NCI-H748 (cell line): ENCODE results near the gene MYRF.

Experiments
- DNase-seq: peaks from one replicate; lab custom pipeline; 2025; ENCODE audit not compliant: unreplicated experiment; lab: John Stamatoyannopoulos, UW

Gene MYRF

GRCh38 chr11:61793083-61793828 is 40.8 kb downstream of the MYRF start:
- DNase-seq, result peak; percentile 44

GRCh38 chr11:61793829-61794204 is 41.4 kb downstream of the MYRF start:
- DNase-seq, result no peak

DNA sequence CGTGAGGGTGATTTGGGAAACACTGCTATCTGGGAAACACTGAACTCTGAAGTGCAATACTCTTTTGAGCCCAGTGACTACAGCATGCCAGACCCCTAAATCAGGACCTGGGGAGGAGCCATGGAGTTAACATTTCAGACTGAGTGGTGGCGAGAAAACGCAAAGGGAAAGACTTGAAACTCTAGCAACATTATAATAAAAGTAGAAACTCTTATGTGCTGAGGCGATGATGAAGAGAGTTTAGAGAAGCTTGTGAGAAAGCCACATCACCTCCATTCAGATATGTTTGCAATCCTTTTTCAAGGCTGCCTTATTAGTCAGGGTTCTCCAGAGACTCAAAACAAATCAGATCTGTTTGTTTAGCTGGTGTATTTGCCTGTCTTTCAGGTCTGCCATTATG is 42.1 kb downstream of the MYRF start:
- DNase-seq, result no peak

- DNase-seq, result no peak
These were observed 43.0 kb downstream of the MYRF start for GRCh38 chr11:61795459-61795858.

DNA sequence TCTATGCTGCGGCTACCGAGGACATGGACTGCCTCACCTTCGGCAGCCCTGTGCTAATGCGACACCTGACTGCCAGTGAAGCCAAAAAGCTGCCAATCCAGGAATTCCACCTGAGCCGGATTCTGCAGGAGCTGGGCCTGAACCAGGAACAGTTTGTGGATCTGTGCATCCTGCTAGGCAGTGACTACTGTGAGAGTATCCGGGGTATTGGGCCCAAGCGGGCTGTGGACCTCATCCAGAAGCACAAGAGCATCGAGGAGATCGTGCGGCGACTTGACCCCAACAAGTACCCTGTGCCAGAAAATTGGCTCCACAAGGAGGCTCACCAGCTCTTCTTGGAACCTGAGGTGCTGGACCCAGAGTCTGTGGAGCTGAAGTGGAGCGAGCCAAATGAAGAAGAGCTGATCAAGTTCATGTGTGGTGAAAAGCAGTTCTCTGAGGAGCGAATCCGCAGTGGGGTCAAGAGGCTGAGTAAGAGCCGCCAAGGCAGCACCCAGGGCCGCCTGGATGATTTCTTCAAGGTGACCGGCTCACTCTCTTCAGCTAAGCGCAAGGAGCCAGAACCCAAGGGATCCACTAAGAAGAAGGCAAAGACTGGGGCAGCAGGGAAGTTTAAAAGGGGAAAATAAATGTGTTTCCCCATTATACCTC is 43.6 kb downstream of the MYRF start:
- no peak for DNase-seq

GRCh38 chr11:61797263-61797944 is 45.0 kb downstream of the MYRF start:
- peak; percentile 72 for DNase-seq

GRCh38 chr11:61799665-61800284 is 47.3 kb downstream of the MYRF start:
- no peak for DNase-seq

DNA sequence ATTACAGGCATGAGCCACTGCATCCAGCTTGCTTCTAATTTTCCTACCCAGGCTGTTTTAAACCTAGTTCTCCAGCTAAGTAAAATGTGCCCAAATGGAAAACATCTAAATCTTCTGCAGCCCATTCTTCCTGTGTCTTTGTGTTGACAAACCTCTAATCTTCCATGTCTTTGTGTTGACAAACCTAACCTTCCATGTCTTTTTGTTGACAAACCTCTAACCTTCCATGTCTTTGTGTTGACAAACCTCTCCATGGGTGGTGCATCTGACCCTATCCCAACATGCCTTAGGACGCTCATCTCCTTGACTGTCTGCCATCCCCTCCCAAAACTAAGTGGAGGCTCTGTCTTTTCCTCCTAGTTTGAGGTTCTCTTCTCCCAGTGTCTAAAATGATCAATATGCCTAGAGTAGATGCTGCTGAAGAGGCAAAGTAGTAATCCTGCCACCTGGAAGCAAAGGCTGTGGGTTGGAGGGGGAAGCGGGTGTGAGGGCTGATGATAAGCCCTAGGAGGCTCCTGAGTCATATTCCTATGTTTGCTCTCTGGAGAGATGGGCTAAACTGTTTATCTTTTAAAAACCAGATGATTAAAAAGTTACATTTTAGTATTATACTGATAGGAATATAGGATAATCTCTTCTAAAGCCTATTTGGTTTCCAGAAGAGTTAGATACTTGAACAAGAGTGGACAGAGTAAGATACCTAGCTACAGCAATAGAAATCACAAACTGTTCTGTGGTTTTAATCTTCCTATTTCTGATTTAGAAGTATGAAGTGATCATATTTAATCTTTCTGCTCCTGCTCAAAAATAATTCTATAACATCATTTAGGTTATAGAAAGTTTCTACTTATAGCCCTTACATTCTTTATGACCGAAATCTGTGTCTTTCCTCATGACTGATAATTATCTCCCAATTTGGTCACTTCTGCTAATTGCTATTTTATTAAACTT is 48.2 kb downstream of the MYRF start:
- DNase-seq, result no peak

GRCh38 chr11:61802605-61803004 is 50.2 kb downstream of the MYRF start:
- no peak for DNase-seq

DNA sequence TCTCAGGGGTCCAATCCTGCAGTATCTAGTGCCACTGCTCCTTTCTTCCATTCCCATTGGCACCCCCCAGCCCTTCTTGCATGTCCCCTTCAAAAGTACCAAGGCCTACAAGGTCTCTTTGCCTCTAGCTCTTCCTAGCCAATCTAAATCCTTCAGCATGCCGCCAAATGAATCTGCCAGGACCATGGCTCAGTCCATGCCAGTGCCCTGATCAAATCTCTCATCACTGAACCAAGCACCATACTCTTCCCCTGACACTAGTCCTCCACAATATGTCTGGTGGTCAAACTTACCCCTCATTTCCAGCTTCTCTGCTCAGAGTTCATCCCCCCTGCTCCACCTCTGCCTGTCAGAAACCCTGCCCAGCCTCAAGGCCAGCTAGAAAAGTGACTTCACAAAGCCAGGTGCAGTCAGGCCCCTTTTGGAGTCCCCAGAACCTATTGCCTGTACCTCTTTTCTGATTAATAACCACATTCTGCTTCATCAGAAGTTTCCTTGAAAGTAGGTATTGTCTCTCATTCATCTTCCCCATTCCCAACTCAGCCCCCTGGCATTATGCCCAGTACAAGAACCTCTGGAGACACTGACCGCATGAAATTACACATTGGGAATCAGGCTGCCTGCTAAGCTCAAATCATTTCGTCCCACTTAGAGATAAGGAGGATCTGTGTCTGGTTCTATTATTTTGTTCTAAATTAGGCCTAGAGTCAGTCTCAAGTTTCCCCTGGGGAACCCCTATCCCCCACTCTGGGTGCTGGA is 51.6 kb downstream of the MYRF start:
- DNase-seq, result no peak

GRCh38 chr11:61805146-61805545 is 52.7 kb downstream of the MYRF start:
- DNase-seq, result no peak

- DNase-seq, result no peak
These were observed 54.3 kb downstream of the MYRF start for GRCh38 chr11:61806785-61807184.

GRCh38 chr11:61810671-61811175 is 58.3 kb downstream of the MYRF start:
- no peak for DNase-seq

DNA sequence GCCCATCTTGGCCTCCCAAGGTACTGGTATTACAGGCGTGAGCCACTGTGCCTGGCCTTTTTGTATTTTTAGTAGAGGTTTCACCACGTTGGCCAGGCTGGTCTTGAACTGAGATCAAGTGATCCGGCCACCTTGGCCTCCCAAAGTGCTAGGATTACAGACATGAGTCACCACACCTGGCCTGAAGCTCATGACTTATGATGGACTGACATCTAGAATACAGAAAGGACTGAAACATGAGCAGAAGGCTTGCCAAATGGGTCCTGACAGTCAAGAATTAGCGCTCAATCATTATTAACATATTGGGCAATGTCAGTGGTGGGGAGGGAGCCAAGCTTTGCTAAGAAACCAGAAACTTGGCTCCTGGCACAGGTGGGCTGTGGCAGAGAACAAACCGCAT is 59.4 kb downstream of the MYRF start:
- no peak for DNase-seq

DNA sequence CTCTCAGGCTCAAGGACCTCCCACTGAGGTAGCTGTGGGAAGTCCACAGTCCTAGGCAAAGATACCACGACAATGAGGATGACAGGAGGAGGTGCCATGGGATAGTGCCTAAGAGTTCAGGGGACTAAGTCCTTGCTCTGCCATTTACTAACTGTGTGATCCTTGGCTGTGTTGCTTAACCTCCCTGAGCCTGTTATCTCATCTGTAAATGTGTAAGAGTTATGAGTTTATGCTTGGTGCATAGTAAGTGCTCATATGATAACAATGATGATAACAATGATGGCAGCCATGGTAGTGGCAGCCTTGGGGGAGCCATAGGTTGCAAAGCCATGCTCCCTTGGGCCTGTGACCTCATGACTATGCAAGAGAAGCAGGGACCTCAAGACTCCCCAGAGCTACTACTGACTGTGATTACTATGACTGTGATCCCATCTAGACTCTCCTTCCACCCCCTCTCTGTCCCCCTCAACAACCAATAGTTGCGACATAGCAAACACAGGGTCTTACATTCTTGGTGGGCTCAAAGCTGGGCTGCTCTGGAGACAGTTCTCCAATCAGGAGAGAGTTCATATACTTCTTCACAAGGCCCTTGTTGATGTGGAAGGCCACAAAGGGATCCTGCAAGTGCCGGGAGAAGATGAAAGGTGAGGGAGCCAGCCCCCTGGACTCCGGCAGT is 60.4 kb downstream of the MYRF start:
- DNase-seq, result no peak

- DNase-seq, result peak; percentile 92
These were observed 62.0 kb downstream of the MYRF start for GRCh38 chr11:61814247-61814957.

- DNase-seq, result peak; percentile 98
These were observed 62.7 kb downstream of the MYRF start for GRCh38 chr11:61814958-61815789.
